B cell (primary cell): ENCODE results near the gene PPP2R2C.

ENCODE experiments used
- EZH2 ChIP-seq: IDR thresholded peaks from 2 replicates; pipeline ENCODE4 v1.6.1; 2012; ENCODE audit warnings: borderline replicate concordance, low read depth, mild to moderate bottlenecking, moderate library complexity, low read length; ENCODE audit not compliant: insufficient read depth, poor library complexity, severe bottlenecking
- TF ChIP-seq, protein P1 (sequence below): fragments of 200-600 bp; IDR thresholded peaks from one replicate; pipeline ENCODE4 v1.8.0; 2022; ENCODE audit warnings: antibody characterized with exemption, mild to moderate bottlenecking

DNA sequence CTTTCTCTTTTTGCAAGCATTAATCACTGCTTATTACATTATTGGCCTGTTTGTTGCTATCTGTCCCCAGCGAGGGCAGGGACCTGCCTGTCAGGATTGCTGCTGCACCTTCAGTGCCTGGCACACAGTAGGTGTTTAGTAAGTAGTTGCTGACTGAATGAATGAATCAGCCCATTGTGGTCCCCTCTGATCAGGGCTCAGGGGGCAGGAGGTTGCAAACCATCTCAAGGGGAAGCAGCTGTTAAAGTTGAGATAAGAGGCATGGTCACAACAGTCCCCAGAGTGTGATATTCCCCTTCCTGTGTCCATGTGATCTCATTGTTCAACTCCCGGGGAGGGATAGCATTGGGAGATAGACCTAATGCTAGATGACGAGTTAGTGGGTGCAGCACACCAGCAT, 117.4 kb downstream of the PPP2R2C start:
- TF ChIP-seq, protein P1, sequence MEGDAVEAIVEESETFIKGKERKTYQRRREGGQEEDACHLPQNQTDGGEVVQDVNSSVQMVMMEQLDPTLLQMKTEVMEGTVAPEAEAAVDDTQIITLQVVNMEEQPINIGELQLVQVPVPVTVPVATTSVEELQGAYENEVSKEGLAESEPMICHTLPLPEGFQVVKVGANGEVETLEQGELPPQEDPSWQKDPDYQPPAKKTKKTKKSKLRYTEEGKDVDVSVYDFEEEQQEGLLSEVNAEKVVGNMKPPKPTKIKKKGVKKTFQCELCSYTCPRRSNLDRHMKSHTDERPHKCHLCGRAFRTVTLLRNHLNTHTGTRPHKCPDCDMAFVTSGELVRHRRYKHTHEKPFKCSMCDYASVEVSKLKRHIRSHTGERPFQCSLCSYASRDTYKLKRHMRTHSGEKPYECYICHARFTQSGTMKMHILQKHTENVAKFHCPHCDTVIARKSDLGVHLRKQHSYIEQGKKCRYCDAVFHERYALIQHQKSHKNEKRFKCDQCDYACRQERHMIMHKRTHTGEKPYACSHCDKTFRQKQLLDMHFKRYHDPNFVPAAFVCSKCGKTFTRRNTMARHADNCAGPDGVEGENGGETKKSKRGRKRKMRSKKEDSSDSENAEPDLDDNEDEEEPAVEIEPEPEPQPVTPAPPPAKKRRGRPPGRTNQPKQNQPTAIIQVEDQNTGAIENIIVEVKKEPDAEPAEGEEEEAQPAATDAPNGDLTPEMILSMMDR: no peak
- TF ChIP-seq EZH2: no peak
